Measurements from ENCODE around the gene EFCAB6. TPM values are rescaled to one million over a fixed set of nuclear protein-coding genes. Genes with fewer than 3 reads are reported as not detected.

The EFCAB6 gene
- total RNA-seq, 2 donors from 2014 or later, result 1.7 to 2.0 TPM

DNA sequence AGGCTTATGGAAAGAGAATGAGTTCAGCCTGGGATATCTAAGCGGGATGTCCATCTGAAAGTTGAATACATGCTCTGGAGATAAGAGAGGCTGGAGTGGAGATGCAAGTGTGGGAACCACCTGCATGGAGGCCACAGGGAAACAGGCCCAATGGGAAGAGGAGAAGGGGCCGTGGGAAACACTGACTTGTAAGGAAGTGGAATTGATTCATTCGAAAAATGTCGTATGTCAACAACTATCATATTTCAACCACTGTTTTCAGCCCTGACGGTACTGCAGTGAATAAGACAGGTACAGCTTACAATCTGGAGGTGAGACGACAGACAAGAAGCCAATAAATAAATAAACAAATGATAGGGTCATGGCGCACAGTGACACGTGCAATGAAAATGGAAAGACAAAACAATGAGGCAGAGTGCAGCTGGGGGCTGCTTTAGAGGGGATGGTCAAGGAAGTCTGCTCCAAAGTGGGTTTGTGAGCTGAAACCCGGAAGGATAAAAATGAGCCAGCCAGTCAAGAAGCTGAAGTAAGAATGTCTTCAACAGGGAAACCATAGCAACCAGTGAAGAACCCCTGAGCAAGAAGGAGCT lies 35.9 kb downstream of the EFCAB6 start:
- DNase-seq (ENCODE audit: low spot score), result no peak
- intact Hi-C loops (cut with DNase I), result no loop called here

GRCh38 chr22:43774318-43774915 lies 37.7 kb downstream of the EFCAB6 start:
- no peak for DNase-seq (ENCODE audit: low spot score)
- intact Hi-C loops (cut with DNase I), result no loop called here

GRCh38 chr22:43772831-43773230 lies 39.3 kb downstream of the EFCAB6 start:
- no peak for DNase-seq (ENCODE audit: low spot score)
- intact Hi-C loops (cut with DNase I), result no loop called here

- intact Hi-C loops (cut with DNase I), result no loop called here
Observed at GRCh38 chr22:43755452-43755851, 56.7 kb downstream of the EFCAB6 start.

DNA sequence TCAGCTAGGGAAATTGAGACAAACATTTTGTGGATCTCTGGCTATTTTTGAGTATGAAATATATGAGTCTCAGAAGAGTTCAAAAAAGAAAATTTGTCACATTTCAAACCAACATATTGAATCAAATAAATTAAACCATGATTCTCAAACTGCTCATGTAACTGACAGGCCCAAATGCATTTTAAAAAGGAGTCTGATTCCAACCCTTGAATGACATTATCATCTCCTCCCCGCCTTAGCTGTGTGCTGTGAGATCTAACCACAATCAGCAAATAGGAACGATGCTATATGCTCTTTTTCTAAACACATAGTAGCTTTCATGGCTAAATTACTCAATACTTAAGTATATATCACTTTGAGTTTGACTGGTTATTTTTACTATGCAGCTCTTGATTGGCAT lies 57.1 kb downstream of the EFCAB6 start:
- intact Hi-C loops (cut with DNase I), result no loop called here

More at GRCh38 chr22:43755452-43755851, 56.7 kb downstream of the EFCAB6 start:
- no peak for DNase-seq (ENCODE audit: low spot score)

DNA sequence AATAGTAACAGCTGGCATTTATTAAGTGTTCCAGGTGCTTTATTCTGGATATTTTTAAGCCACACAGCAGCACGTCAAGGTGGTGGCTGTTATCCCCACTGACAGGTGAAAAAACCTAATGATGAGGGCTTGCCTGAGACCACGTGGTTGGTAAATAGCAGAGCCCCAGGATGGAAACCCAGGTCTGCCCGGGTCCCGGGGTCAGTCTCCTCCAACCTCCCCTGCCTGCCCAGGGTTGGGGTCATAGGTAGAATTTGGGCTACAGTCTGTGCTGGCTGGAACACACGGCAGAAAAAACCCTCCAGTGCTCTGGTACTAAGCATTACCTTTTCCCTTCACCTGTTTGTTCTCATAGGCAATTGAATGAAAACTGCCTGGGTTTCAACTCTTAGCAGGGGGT lies 57.9 kb downstream of the EFCAB6 start:
- no peak for DNase-seq (ENCODE audit: low spot score)
- intact Hi-C loops (cut with DNase I), result no loop called here

More for the DNA sequence above, 57.1 kb downstream of the EFCAB6 start:
- DNase-seq (ENCODE audit: low spot score), result no peak

DNA sequence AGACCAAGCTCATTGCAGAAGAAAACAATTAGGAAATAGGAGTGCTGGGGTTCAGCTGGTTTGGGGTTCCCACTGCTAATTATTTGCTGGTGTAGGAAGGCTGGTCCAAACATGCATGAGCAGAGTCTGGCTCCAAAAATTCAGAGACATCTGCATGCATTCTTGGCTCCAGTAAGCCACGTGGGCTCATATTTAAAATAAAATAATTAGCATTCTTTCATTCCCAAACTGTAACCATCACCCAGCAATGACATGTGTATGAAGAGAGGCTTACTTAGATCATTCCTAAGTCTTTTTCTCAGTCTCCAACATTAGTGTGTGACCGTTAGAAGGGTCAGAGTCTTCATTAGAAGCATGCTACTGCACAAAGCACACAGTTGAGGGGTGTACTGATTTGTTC lies 58.4 kb downstream of the EFCAB6 start:
- intact Hi-C loops (cut with DNase I), result no loop called here
- no peak for DNase-seq (ENCODE audit: low spot score)

DNA sequence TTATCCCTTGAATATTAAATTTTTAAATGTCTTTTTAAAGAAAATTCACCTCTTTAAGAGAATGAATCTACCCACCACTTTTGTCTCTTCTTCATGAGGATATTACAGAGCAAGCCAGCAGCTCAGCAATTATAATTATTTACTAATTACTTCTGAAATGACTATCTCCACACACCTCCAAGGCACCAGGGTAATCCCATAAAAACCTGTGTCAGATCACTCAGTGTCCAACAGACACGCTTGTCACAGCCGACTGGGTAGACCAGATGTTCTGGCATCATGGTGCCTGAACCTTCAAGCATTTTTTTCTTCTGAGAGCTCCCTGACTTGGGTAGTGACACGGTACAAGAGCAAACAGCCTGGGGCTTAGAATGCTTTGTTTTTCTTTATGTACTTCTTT lies 61.4 kb downstream of the EFCAB6 start:
- intact Hi-C loops (cut with DNase I), result no loop called here
- no peak for DNase-seq (ENCODE audit: low spot score)

- intact Hi-C loops (cut with DNase I), result no loop called here
- DNase-seq (ENCODE audit: low spot score), result no peak
Observed at GRCh38 chr22:43749473-43749872, 62.6 kb downstream of the EFCAB6 start.

DNA sequence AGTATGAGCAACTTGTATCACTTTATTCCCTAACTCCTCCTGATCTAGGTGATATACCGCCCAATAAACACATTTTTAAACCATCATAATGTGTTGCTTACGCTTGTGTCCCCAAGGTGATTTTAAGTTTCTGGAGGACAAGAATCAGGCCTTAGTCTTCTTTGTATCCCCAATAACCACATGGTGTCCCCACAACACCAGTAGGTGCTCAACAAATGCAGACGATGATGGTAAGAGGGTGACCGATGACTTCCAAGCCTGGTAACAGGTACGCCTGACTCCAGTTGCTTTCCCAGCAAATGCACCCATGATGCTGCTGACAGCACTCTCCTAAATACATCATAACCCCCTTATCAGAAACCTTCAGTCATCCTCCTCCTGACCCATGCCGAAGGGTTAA lies 64.2 kb downstream of the EFCAB6 start:
- intact Hi-C loops (cut with DNase I), result no loop called here
- DNase-seq (ENCODE audit: low spot score), result no peak

DNA sequence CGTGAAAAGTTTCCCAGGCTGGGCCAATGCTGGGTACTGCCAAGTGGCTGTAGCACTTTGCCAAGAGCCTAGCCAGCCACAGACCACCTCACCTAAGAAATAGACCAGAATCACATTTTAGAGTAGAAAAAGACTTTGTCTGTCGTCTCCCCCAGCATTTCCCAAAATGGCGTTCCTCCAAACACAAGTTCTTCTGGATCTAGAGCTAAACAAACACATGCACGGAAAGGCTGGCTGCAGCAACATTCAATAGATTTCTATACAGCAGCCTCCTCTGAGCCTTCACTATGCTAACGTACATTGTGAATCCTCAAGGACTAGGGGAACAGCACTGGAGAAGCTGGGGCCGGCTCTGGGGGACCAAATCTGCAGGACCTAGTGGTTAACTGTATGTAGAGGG lies 65.0 kb downstream of the EFCAB6 start:
- intact Hi-C loops (cut with DNase I), result no loop called here
- DNase-seq (ENCODE audit: low spot score), result no peak

DNA sequence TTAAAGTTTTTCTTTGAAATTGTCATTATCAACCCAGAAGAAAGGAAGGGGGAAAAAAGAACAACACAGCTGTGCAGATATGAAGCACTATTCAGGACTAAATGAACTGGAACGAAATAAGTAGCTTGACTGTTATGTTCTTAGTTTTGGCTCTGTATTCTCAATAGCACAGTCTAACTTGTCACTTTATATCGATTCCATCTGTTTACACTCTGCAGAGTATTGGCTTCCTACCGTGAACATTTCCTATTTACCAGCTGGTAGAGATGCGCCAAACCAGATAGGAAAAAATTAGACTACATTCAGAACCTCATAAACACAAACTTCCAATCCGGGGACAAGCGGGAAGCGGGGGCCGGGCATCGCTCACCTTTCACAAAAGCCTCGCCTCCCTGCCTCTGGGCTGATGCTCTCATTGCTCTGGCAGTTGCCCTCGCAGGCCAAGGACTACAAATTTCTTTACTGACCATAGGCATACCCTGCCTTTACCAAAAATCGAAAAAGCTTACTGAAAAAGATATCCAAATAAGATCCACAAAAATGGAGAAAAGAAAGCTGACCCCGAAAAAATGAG lies 66.2 kb downstream of the EFCAB6 start:
- intact Hi-C loops (cut with DNase I), result no loop called here
- DNase-seq (ENCODE audit: low spot score), result no peak

GRCh38 chr22:43745411-43745770 lies 66.7 kb downstream of the EFCAB6 start:
- intact Hi-C loops (cut with DNase I), result no loop called here
- no peak for DNase-seq (ENCODE audit: low spot score)

DNA sequence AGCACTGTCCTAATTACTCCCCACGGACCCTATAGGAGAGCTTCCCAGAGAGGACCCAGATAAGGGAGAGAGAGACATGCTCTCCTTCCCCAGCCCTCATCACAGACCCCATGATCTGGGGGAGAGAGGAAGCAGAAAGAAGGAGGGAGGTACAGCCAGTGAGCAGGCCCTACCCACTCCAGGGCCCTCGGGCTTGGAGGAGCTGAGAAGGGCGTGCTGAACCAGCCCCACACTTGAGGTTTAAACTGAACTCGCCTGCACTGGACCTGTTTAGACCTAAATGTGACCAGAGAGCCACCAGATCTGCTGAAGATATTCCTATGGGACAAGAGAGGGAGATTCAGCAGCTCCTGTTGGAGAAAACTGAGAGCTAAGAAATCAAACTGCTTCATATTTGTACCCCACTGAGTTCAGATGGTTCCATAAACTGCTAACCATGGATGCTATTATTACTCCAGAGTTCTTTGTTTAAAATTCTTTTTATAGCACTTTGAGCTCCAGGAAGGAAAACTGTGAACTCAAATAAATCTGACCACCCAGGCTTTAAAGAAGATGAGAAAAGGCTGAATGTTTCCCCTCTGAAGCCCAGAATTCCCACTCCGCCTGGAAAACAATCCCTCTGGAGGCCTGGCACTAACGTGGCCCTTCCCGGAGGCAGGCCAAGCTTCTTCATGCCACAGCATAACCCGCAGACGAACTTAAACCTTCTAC lies 67.2 kb downstream of the EFCAB6 start:
- DNase-seq (ENCODE audit: low spot score), result no peak
- intact Hi-C loops (cut with DNase I), result no loop called here

- DNase-seq (ENCODE audit: low spot score), result no peak
Observed at GRCh38 chr22:43743929-43744643, 68.0 kb downstream of the EFCAB6 start.

DNA sequence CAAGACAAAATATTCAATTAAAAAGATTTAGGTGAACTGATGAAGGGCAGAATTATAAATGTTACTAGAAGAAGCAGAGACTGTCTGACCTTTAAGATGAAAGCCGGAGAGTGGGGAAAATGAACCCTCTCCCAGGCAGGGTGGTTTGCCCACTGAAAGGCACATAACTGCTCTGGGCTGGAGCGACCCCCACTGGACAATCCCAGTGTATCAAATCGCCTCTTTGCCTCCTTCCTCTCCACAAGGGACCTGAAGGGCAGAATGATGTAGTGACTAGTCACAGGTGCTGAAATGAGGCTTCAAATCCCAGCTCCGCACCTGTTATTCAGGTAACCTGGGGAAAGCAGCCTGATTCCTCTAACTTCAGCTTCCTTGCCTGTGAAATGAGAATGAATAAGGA lies 69.0 kb downstream of the EFCAB6 start:
- no peak for DNase-seq (ENCODE audit: low spot score)
- intact Hi-C loops (cut with DNase I), result no loop called here

More at GRCh38 chr22:43743929-43744643, 68.0 kb downstream of the EFCAB6 start:
- intact Hi-C loops (cut with DNase I), result no loop called here

GRCh38 chr22:43742154-43742950 lies 69.8 kb downstream of the EFCAB6 start:
- DNase-seq (ENCODE audit: low spot score), result no peak
- intact Hi-C loops (cut with DNase I), result no loop called here

GRCh38 chr22:43740587-43741270 lies 71.4 kb downstream of the EFCAB6 start:
- DNase-seq (ENCODE audit: low spot score), result no peak
- intact Hi-C loops (cut with DNase I), result no loop called here
